Brain microvascular endothelial cell (primary cell): ENCODE data around the gene ABCB4.

Source experiments
- DNase-seq: peaks from one replicate; pipeline ENCODE4 v3.0.0-alpha.2; 2020
- H3K27ac ChIP-seq: fragments of 250-450 bp; sonication (Bioruptor Pico); 2 replicates; pipeline ENCODE4 v1.5.1; 2020; ENCODE audit warnings: mild to moderate bottlenecking, moderate library complexity
- H3K27me3 ChIP-seq: fragments of 250-450 bp; sonication (Bioruptor Pico); replicated peaks from 2 replicates; pipeline ENCODE4 v1.5.1; 2020; ENCODE audit warnings: mild to moderate bottlenecking
- H3K36me3 ChIP-seq: fragments of 250-450 bp; sonication (Bioruptor Pico); replicated peaks from 2 replicates; pipeline ENCODE4 v1.5.1; 2020; ENCODE audit warnings: mild to moderate bottlenecking
- H3K4me3 ChIP-seq: 2 replicates; pipeline ENCODE4 v1.5.1; 2011; ENCODE audit warnings: low read depth, mild to moderate bottlenecking, control low read depth, low read length, moderate library complexity
- in situ Hi-C: cut with HindIII; loops from 2 replicates; pipeline ENCODE4 v1.10.0; 2017; ENCODE audit warnings: low sequenced_read_pairs, low pct_ligation_motif_present
- TF ChIP-seq, protein P1 (sequence below): IDR thresholded peaks from 2 replicates; pipeline ENCODE4 v1.5.1; 2011; ENCODE audit warnings: low read depth, mild to moderate bottlenecking, moderate library complexity, low read length, control low read depth, inconsistent platforms; ENCODE audit errors: missing control alignments

Gene ABCB4

DNA sequence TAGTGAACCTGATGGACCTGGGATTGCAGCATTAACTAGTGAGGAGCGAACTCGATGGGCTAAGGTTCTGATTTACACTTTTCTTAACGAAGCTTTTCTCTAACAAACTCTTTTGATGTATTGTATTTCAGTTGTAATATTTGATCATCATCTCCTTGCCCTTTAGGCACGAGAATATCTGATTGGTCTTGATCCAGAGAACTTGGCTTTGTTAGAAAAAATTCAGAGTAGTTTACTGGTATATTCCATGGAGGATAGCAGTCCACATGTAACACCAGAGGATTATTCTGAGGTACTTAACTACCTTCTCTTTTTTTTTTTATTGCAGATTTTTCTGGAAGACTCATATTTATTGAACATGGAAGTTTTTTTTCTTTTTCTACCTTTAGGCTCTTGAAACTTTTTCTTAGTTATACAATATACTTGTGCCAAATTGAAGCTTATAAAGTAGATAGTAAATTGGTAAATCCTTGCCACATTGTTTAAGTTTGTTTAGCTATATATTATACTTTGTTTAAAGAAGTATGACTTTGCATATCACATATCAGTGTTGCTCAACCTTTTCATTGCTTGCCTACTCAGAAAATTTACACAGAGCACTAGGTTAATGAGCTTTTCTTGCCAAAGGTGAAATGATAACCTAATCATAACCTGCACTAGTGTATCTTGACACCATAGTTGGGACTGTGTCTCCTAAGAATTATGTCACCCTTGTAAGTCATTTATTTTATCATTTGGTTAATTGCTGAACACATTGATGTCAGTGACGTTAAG lies 99.6 kb downstream of the ABCB4 start:
- H3K27ac ChIP-seq, result no peak overlapping the region
- in situ Hi-C loops, result no loop called here
- no peaks in the 10 kb centered on the region for H3K27me3 ChIP-seq
- DNase-seq, result no peak
- H3K4me3 ChIP-seq, result no peak overlapping the region
- TF ChIP-seq, protein P1, sequence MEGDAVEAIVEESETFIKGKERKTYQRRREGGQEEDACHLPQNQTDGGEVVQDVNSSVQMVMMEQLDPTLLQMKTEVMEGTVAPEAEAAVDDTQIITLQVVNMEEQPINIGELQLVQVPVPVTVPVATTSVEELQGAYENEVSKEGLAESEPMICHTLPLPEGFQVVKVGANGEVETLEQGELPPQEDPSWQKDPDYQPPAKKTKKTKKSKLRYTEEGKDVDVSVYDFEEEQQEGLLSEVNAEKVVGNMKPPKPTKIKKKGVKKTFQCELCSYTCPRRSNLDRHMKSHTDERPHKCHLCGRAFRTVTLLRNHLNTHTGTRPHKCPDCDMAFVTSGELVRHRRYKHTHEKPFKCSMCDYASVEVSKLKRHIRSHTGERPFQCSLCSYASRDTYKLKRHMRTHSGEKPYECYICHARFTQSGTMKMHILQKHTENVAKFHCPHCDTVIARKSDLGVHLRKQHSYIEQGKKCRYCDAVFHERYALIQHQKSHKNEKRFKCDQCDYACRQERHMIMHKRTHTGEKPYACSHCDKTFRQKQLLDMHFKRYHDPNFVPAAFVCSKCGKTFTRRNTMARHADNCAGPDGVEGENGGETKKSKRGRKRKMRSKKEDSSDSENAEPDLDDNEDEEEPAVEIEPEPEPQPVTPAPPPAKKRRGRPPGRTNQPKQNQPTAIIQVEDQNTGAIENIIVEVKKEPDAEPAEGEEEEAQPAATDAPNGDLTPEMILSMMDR, result no peak
- no peaks in the 10 kb centered on the region for H3K36me3 ChIP-seq

DNA sequence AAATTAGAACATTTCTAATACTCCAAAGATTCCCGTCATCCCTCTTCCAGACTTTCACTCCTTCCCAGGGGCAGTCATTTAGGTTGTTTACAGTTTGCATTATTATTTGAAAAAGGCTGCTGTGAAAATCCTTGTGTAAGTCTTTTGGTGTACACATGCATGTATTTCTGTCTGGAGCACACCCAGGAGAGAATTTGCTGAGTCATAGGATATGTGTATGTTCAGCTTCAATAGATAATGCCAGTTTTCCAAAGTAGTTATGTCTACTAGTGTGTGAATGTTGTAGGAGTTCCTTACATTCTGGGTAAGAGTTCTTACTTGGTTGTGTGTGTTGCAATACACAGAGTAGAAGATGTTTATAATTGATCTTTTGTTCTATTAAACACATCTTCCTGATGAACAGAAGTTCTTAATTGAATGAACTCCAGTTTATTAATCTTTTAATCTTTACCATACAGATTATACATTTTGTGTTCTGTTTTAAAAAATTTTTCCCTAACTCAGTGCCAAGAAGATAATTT lies 104.8 kb downstream of the ABCB4 start:
- in situ Hi-C loops, result no loop called here
- peak; percentile 25 for DNase-seq
- Histone ChIP-seq H3K27me3 (no peaks in the 10 kb centered on the region), H3K27ac (no peak overlapping the region), H3K4me3 (no peak overlapping the region), H3K36me3 (no peaks in the 10 kb centered on the region)
- TF ChIP-seq, protein P1, result no peak

DNA sequence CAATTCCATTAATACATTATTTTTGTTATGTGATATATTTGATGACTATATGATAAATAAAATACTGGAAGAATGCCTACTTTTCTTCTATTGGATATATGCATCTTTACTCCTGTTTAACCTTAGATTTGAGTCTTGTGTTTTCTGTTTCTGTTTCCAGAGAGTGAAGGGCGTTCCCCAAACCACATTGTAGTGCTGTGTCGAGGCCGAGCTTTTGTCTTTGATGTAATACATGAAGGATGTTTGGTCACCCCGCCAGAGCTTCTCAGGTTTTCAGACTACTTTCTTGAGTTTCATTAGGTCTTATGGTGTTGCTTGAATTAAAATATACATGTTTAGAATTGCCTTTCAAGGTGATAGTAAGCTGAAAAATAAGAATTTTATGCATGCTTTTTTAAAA lies 106.3 kb downstream of the ABCB4 start:
- TF ChIP-seq, protein P1, result no peak
- no peaks in the 10 kb centered on the region for H3K36me3 ChIP-seq
- in situ Hi-C loops, result no loop called here
- no peak overlapping the region for H3K27ac ChIP-seq
- no peaks in the 10 kb centered on the region for H3K27me3 ChIP-seq
- DNase-seq, result no peak
- no peak overlapping the region for H3K4me3 ChIP-seq

DNA sequence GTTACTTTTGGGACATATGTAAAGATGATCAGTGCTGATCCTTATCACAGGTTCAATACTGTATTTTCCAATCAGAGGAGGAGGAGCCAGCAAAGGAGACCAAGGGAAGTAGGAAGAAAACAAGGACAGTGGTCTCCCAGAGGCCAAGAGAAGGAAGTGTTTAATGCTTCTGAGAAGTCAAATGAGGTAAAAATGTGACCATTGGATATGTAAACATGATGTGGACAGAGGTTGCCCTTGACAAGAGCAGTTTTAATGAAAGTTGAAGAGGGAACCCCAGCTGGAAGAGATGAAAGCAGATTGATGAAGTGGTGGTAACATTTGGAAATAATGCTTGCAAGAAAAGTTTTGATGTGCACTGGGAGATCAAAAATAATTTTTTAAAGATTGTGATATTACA lies 111.2 kb downstream of the ABCB4 start:
- H3K27me3 ChIP-seq, result no peaks in the 10 kb centered on the region
- H3K4me3 ChIP-seq, result no peak overlapping the region
- H3K27ac ChIP-seq, result no peak overlapping the region
- DNase-seq, result no peak
- no peaks in the 10 kb centered on the region for H3K36me3 ChIP-seq
- TF ChIP-seq, protein P1, result no peak
- in situ Hi-C loops, result no loop called here

DNA sequence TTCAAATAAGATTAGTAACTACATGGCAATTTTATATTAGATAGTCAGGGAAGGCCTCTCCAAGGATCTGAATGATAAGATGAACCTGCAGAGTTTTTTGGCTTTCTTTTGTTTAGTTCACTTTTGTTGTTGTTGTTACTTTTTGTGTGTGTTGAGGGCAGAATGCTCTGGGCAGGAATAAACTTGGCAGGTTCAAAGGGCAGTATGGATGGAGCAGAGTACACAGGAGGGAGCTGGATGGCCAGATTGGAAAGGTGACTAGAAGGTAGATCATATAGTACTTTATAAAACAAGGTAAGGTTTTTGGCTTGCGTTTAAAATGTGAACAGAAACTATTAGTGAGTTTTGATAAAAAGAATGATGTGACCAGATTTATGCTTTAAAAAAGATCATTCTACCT lies 112.1 kb downstream of the ABCB4 start:
- Histone ChIP-seq H3K27ac (no peak overlapping the region), H3K4me3 (no peak overlapping the region), H3K36me3 (no peaks in the 10 kb centered on the region), H3K27me3 (no peaks in the 10 kb centered on the region)
- DNase-seq, result no peak
- TF ChIP-seq, protein P1, result no peak
- in situ Hi-C loops, result no loop called here
